NB4 (cell line): ENCODE results near the gene TSPAN6.

ENCODE experiments used
- CTCF ChIP-seq: IDR thresholded peaks from one replicate; pipeline ENCODE4 v1.5.1; 2012; ENCODE audit warnings: low read depth, low read length
- MAX ChIP-seq: IDR thresholded peaks from 2 replicates; pipeline ENCODE4 v1.6.1; 2011; ENCODE audit warnings: low read depth, low read length
- MYC ChIP-seq: IDR thresholded peaks from 2 replicates; pipeline ENCODE4 v1.6.1; 2011; ENCODE audit warnings: low read depth, low read length
- POLR2A ChIP-seq: IDR thresholded peaks from 2 replicates; pipeline ENCODE4 v1.6.1; 2011; ENCODE audit warnings: mild to moderate bottlenecking; ENCODE audit not compliant: insufficient read length; ENCODE audit errors: extremely low read depth

- TF ChIP-seq CTCF (no peak), MAX (no peak), POLR2A (no peak), MYC (no peak)
These were observed 6.6 kb upstream of the TSPAN6 start for GRCh38 chrX:100643212-100643611.
